Karpas-422 (cell line): ENCODE data around the gene SRP19. TPM values are rescaled to one million over a fixed set of nuclear protein-coding genes. Genes with fewer than 3 reads are reported as not detected.

Source experiments
- DNase-seq: peaks from one replicate; pipeline ENCODE4 v3.0.0-alpha.2; 2015
- H2AFZ ChIP-seq: fragments of 200-600 bp; sonication (generic); 2 replicates; pipeline ENCODE4 v1.6.1; 2014; ENCODE audit warnings: antibody characterized with exemption, low read length, mixed read lengths
- H3K27ac ChIP-seq: fragments of 200-600 bp; sonication (generic); 2 replicates; pipeline ENCODE4 v1.5.1; 2014; ENCODE audit warnings: mild to moderate bottlenecking, low read length, moderate library complexity
- H3K27me3 ChIP-seq: fragments of 200-600 bp; sonication (generic); 2 replicates; pipeline ENCODE4 v1.6.1; 2014; ENCODE audit warnings: low read length, mixed read lengths
- H3K36me3 ChIP-seq: fragments of 200-600 bp; sonication (generic); 2 replicates; pipeline ENCODE4 v1.6.1; 2014; ENCODE audit warnings: low read length, mixed read lengths; ENCODE audit not compliant: insufficient read depth
- H3K4me1 ChIP-seq: fragments of 200-600 bp; sonication (generic); 2 replicates; pipeline ENCODE4 v1.6.1; 2014; ENCODE audit warnings: mild to moderate bottlenecking, low read length, mixed read lengths
- H3K4me2 ChIP-seq: fragments of 200-600 bp; sonication (generic); 2 replicates; pipeline ENCODE4 v1.6.1; 2014; ENCODE audit warnings: low read length, low read depth, mild to moderate bottlenecking; ENCODE audit not compliant: poor library complexity, severe bottlenecking
- H3K4me3 ChIP-seq: fragments of 200-600 bp; sonication (generic); 2 replicates; pipeline ENCODE4 v1.5.1; 2014; ENCODE audit warnings: mild to moderate bottlenecking, antibody characterized with exemption, low read length, mixed read lengths
- H3K79me2 ChIP-seq: fragments of 200-600 bp; sonication (generic); 2 replicates; pipeline ENCODE4 v1.6.1; 2014; ENCODE audit warnings: mild to moderate bottlenecking, low read length, mixed read lengths
- H3K9ac ChIP-seq: fragments of 200-600 bp; sonication (generic); 2 replicates; pipeline ENCODE4 v1.6.0; 2014; ENCODE audit warnings: low read length
- H3K9me2 ChIP-seq: fragments of 200-600 bp; sonication (generic), shearing (Covaris generic); replicated peaks from 2 replicates; pipeline ENCODE4 v1.6.0; 2014; ENCODE audit warnings: mild to moderate bottlenecking, low read length, moderate library complexity; ENCODE audit not compliant: insufficient read depth
- H3K9me3 ChIP-seq: fragments of 300-700, 200-600 bp; sonication (generic); 2 replicates; pipeline ENCODE4 v1.6.1; 2014; ENCODE audit warnings: low read length, mixed read lengths
- H4K20me1 ChIP-seq: fragments of 200-600 bp; sonication (generic); 2 replicates; pipeline ENCODE4 v1.6.1; 2014; ENCODE audit warnings: mild to moderate bottlenecking, antibody characterized with exemption, low read length, low read depth; ENCODE audit not compliant: insufficient read depth
- total RNA-seq: library from RNA; depleted of rRNA; stranded (reverse); fragments of >200 nt; shearing (Covaris generic); gene quantifications from 2 replicates; pipeline ENCODE4 v1.2.3, GENCODE V29; 2014; ENCODE audit warnings: low replicate concordance; rRNA removed

SRP19 gene
- 61.9 and 72.7 TPM in 2 replicates for total RNA-seq

DNA sequence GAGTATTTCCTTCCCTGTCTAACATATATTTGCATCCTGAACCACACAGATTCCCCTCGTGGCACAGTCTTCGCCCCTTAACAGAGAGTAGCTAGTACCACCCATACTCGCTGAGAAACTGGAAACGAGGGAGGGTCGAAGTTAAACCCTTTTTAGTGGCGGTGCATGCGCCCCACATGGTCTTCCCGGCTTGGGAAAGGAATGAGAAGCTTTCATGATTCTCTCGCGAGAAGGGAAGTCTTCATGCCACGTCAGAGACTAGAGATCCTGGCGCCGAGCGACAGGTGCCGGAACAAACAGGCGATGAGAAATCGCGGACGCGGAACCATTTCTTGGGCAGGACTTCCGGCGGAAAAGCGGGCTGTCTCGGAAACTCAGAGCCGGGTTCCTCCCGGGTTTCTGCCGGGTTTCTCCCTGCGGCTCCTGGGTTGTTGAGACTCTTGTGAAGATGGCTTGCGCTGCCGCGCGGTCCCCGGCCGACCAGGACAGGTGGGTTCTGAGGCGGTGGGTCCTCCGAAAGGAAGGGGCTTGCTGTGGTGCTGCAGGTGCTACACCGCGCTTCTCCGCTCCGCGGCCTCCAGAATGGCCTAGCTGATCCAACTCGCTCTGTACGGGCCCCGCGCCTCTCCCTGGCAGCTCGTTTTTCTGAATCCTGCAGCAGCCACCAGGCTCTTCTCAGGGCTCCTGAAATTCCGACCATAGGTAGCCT, at the start of gene SRP19:
TSS of gene SRP19 (plus strand) at position 359 of the 709 bp plus-strand sequence. CDS start at position 449, 90 bp downstream.
- Histone ChIP-seq H3K4me3 (peak within 1 kb of the TSS; percentile 99), H3K36me3 (peaks cover 30% of the 10 kb centered on the region; the same call in 1 of the 2 replicates), H3K27ac (peak within 1 kb of the TSS; percentile 76), H3K4me2 (peak within 1 kb of the TSS; percentile 96), H3K9ac (peak within 1 kb of the TSS; percentile 95), H3K27me3 (no peaks in the 10 kb centered on the region), H3K4me1 (peaks cover 31% of the 10 kb centered on the region), H3K79me2 (peaks cover 42% of the 10 kb centered on the region), H4K20me1 (peaks cover 13% of the 10 kb centered on the region; the same call in 1 of the 2 replicates), H2AFZ (peak within 1 kb of the TSS; percentile 63; the same call in 1 of the 2 replicates), H3K9me2 (no peaks in the 10 kb centered on the region), H3K9me3 (no peaks in the 10 kb centered on the region)
- peak; percentile 98 for DNase-seq

DNA sequence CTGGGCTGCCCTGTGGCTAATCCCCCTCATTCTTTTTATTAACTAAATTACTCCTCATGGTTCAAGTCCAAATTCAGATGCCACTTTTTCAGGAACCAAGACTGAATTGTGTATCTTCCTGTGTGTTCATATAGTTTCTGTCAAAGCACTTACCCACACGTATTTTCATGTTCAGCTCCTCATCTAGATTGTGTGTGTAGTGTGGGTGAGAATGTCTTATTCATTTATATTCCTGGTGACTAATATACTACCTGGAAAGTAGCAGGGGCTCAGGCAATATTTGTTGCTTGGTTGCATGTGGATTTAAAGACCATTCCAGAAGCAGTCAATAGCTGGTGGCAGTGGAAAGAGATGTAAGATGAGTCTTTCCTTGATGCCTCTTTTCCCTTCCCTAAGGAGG, 48.5 kb upstream of the SRP19 start:
- no peak for DNase-seq
- H3K36me3 ChIP-seq = peaks cover 47% of the 10 kb centered on the region
- no peaks in the 10 kb centered on the region for H4K20me1 ChIP-seq
- H3K9ac ChIP-seq = no peak overlapping the region
- no peaks in the 10 kb centered on the region for H3K27me3 ChIP-seq
- peak overlapping the region; percentile 23; the same call in 1 of the 2 replicates for H3K27ac ChIP-seq
- no peak overlapping the region for H3K4me2 ChIP-seq
- no peaks in the 10 kb centered on the region for H3K9me2 ChIP-seq
- H3K79me2 ChIP-seq = peaks cover 71% of the 10 kb centered on the region
- no peak overlapping the region for H2AFZ ChIP-seq
- H3K4me3 ChIP-seq = no peak overlapping the region
- peaks cover 33% of the 10 kb centered on the region for H3K4me1 ChIP-seq
- H3K9me3 ChIP-seq = no peaks in the 10 kb centered on the region

GRCh38 chr5:112820246-112820645, 40.8 kb upstream of the SRP19 start:
- Histone ChIP-seq H3K4me2 (no peak overlapping the region), H3K9me3 (no peaks in the 10 kb centered on the region), H3K9ac (no peak overlapping the region), H3K27me3 (no peaks in the 10 kb centered on the region), H3K4me1 (peaks cover 34% of the 10 kb centered on the region), H4K20me1 (no peaks in the 10 kb centered on the region), H3K36me3 (peaks cover 78% of the 10 kb centered on the region), H3K4me3 (no peak overlapping the region), H2AFZ (no peak overlapping the region), H3K27ac (no peak overlapping the region), H3K79me2 (peaks cover 29% of the 10 kb centered on the region), H3K9me2 (no peaks in the 10 kb centered on the region)
- no peak for DNase-seq

DNA sequence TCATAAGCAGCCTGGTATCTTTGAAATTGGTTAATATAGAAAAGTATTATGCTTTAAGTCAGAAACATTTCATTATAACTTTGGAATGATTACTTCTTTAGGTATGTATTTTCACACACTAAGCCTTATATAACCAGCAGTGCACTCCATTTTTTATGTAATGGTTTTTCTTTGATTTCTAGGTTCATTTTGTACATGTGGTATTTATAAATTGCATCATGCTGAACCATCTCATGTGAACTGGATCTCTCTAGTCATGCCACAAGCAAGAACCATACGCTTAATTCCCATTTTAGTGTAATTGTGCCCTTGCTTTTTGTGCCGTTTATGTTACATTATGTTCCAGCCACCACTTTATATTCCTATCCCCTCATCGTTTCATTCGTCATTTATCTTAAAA, 38.6 kb upstream of the SRP19 start:
- H3K9ac ChIP-seq = no peak overlapping the region
- DNase-seq = no peak
- H2AFZ ChIP-seq = no peak overlapping the region
- no peaks in the 10 kb centered on the region for H3K9me2 ChIP-seq
- H3K4me1 ChIP-seq = peaks cover 34% of the 10 kb centered on the region
- H3K9me3 ChIP-seq = no peaks in the 10 kb centered on the region
- H3K4me2 ChIP-seq = peak overlapping the region; percentile 13
- H3K27ac ChIP-seq = peak overlapping the region; percentile 66
- no peak overlapping the region for H3K4me3 ChIP-seq
- no peaks in the 10 kb centered on the region for H4K20me1 ChIP-seq
- H3K79me2 ChIP-seq = peaks cover 28% of the 10 kb centered on the region
- no peaks in the 10 kb centered on the region for H3K27me3 ChIP-seq
- H3K36me3 ChIP-seq = peaks cover 83% of the 10 kb centered on the region

- DNase-seq = no peak
- Histone ChIP-seq H3K36me3 (peaks cover 84% of the 10 kb centered on the region), H3K27ac (peak overlapping the region; percentile 66)
Measured at GRCh38 chr5:112823181-112823580, 37.9 kb upstream of the SRP19 start.

GRCh38 chr5:112823656-112824055, 37.4 kb upstream of the SRP19 start:
- no peak overlapping the region for H3K9ac ChIP-seq
- H3K79me2 ChIP-seq = peaks cover 25% of the 10 kb centered on the region
- no peak overlapping the region for H2AFZ ChIP-seq
- H3K9me2 ChIP-seq = no peaks in the 10 kb centered on the region
- H3K4me3 ChIP-seq = no peak overlapping the region
- DNase-seq = no peak
- no peaks in the 10 kb centered on the region for H3K27me3 ChIP-seq
- peak overlapping the region; percentile 13 for H3K4me2 ChIP-seq
- H3K27ac ChIP-seq = peak overlapping the region; percentile 66
- H3K4me1 ChIP-seq = peaks cover 34% of the 10 kb centered on the region
- H3K36me3 ChIP-seq = peaks cover 86% of the 10 kb centered on the region
- H4K20me1 ChIP-seq = no peaks in the 10 kb centered on the region
- no peaks in the 10 kb centered on the region for H3K9me3 ChIP-seq

More at GRCh38 chr5:112823181-112823580, 37.9 kb upstream of the SRP19 start:
- Histone ChIP-seq H3K4me2 (peak overlapping the region; percentile 13), H3K79me2 (peaks cover 25% of the 10 kb centered on the region), H3K27me3 (no peaks in the 10 kb centered on the region), H2AFZ (no peak overlapping the region), H3K9ac (no peak overlapping the region), H3K9me2 (no peaks in the 10 kb centered on the region), H4K20me1 (no peaks in the 10 kb centered on the region), H3K4me1 (peaks cover 34% of the 10 kb centered on the region), H3K4me3 (no peak overlapping the region), H3K9me3 (no peaks in the 10 kb centered on the region)

DNA sequence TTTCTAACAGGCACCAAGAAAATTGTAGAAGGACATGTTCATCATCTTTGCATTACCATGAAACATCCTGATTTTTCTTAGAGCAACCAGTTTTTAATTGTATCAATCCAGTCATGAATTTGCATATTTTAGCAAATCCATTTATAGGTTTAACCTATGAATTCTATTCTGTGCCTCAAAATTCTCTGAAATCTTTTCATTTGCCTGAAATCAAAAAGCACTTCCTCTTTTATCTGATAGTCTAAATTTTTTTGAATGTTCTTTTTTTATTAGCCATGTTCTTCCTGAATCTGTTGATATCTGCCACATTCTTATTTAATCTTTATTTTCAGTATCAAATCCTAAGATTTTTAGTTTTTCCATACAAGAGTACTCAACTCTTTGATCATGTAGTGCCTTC, 36.9 kb upstream of the SRP19 start:
- peak; percentile 80 for DNase-seq
- H3K4me2 ChIP-seq = peak overlapping the region; percentile 13
- H3K27ac ChIP-seq = peak overlapping the region; percentile 66
- H3K9me2 ChIP-seq = no peaks in the 10 kb centered on the region
- H4K20me1 ChIP-seq = no peaks in the 10 kb centered on the region
- H3K9ac ChIP-seq = no peak overlapping the region
- H3K4me1 ChIP-seq = peaks cover 34% of the 10 kb centered on the region
- peaks cover 85% of the 10 kb centered on the region for H3K36me3 ChIP-seq
- H2AFZ ChIP-seq = no peak overlapping the region
- no peak overlapping the region for H3K4me3 ChIP-seq
- H3K27me3 ChIP-seq = no peaks in the 10 kb centered on the region
- H3K9me3 ChIP-seq = no peaks in the 10 kb centered on the region
- peaks cover 20% of the 10 kb centered on the region for H3K79me2 ChIP-seq

- Histone ChIP-seq H3K4me3 (no peak overlapping the region), H3K27me3 (no peaks in the 10 kb centered on the region), H3K27ac (no peak overlapping the region), H3K79me2 (peaks cover 23% of the 10 kb centered on the region), H3K9ac (no peak overlapping the region), H2AFZ (no peak overlapping the region), H4K20me1 (no peaks in the 10 kb centered on the region), H3K9me3 (no peaks in the 10 kb centered on the region), H3K4me2 (no peak overlapping the region), H3K4me1 (no peaks in the 10 kb centered on the region), H3K36me3 (peaks cover 75% of the 10 kb centered on the region; the same call in 1 of the 2 replicates), H3K9me2 (no peaks in the 10 kb centered on the region)
- no peak for DNase-seq
Measured at GRCh38 chr5:112830378-112830777, 30.7 kb upstream of the SRP19 start.
